HCT116 (cell line): Measurements from ENCODE around the gene USP26. TPM values are rescaled to one million over a fixed set of nuclear protein-coding genes. Genes with fewer than 3 reads are reported as not detected.

Experiments
- ATAC-seq: fragments of 200-7000 bp; cut with Tn5 transposase; 2 replicates; pipeline ENCODE4 v1.9.1; 2020; ENCODE audit warnings: mild to moderate bottlenecking, moderate library complexity
- BruUV-seq: library from RNA; stranded (reverse); fragments of 400-500 nt; replicated peaks from 2 replicates; lab custom pipeline; 2021; lab: Mats Ljungman, UMichigan
- CTCF ChIA-PET: fragments of 300-600 bp; sonication (Branson Sonifier 250); formaldehyde crosslinking; loops from one replicate; lab custom pipeline; 2021; ENCODE audit warnings: antibody characterized with exemption; lab: Charles Lee
- POLR2A ChIA-PET: fragments of 300-600, 350-600 bp; sonication (Branson Sonifier 250); formaldehyde crosslinking; loops from one replicate; lab custom pipeline; 2021; ENCODE audit warnings: antibody characterized with exemption; lab: Charles Lee
- RAD21 ChIA-PET, 2 experiments: fragments of 300-600 bp; sonication (Branson Sonifier 250); formaldehyde crosslinking; loops; one replicate each; lab custom pipeline; 2023; ENCODE audit warnings: low total read pairs in 2 of 2; ENCODE audit not compliant: uncharacterized antibody in 2 of 2, unreplicated experiment in 2 of 2, low non-redundant PET in 1 of 2; lab: Charles Lee
- DNase-seq: peaks from one replicate; pipeline ENCODE4 v3.0.0-alpha.2; 2010; ENCODE audit warnings: low read depth, low spot score
- H2AFZ ChIP-seq: fragments of 200-600 bp; shearing (Covaris generic), sonication (generic); 2 replicates; pipeline ENCODE4 v1.6.1; 2017; ENCODE audit warnings: low read depth, mixed run types, mixed read lengths, antibody characterized with exemption, low read length; ENCODE audit not compliant: poor library complexity, severe bottlenecking
- H3K27ac ChIP-seq: 2 replicates; pipeline ENCODE4 v1.5.1; 2012; ENCODE audit warnings: low read depth, low read length
- H3K27me3 ChIP-seq: fragments of 200-600 bp; sonication (generic); 2 replicates; pipeline ENCODE4 v1.6.1; 2016; ENCODE audit warnings: mixed run types, low read length, mixed read lengths; ENCODE audit not compliant: insufficient read depth
- H3K36me3 ChIP-seq, 2 experiments: fragments of 200-500 bp in 1 of 2; fragments of 200-600 bp in 1 of 2; sonication (Bioruptor generic) in 1 of 2; sonication (generic) in 1 of 2; 2 replicates each; pipeline versions ENCODE4 v1.5.1 to v1.6.1; 2014 to 2016; ENCODE audit warnings: low read length in 2 of 2, inconsistent platforms in 1 of 2, mixed read lengths in 1 of 2, mixed run types in 1 of 2; ENCODE audit not compliant: insufficient read depth in 2 of 2, control insufficient read depth in 1 of 2
- H3K4me1 ChIP-seq, 2 experiments: fragments of 200-600 bp in 1 of 2; sonication (generic) in 1 of 2; 2 replicates each; pipeline versions ENCODE4 v1.5.1 to v1.6.1; 2012 to 2017; ENCODE audit warnings: low read length in 2 of 2, inconsistent platforms in 1 of 2, mild to moderate bottlenecking in 1 of 2, mixed read lengths in 1 of 2, mixed run types in 1 of 2, moderate library complexity in 1 of 2; ENCODE audit not compliant: insufficient read depth in 2 of 2, control insufficient read depth in 1 of 2
- H3K4me2 ChIP-seq: fragments of 200-600 bp; sonication (generic); 2 replicates; pipeline ENCODE4 v1.6.1; 2017; ENCODE audit warnings: mixed run types, low read length, mixed read lengths
- H3K4me3 ChIP-seq, 2 experiments: fragments of 200-600 bp in 1 of 2; sonication (generic) in 1 of 2; replicated peaks in 1 of 2; 2 replicates each; pipeline ENCODE4 v1.5.1; 2011 to 2016; ENCODE audit warnings: low read length in 2 of 2, control low read depth in 1 of 2, low read depth in 1 of 2, mild to moderate bottlenecking in 1 of 2, mixed read lengths in 1 of 2, mixed run types in 1 of 2
- H3K79me2 ChIP-seq: fragments of 200-600 bp; sonication (generic); 2 replicates; pipeline ENCODE4 v1.6.1; 2017; ENCODE audit warnings: mild to moderate bottlenecking, mixed run types, low read length, moderate library complexity, mixed read lengths; ENCODE audit not compliant: insufficient read depth
- H3K9ac ChIP-seq: fragments of 200-600 bp; sonication (generic); 2 replicates; pipeline ENCODE4 v1.6.1; 2016; ENCODE audit warnings: low read length, mixed read lengths
- H3K9me2 ChIP-seq: fragments of 200-600 bp; sonication (generic), shearing (Covaris generic); 2 replicates; pipeline ENCODE4 v1.6.1; 2017; ENCODE audit warnings: mixed run types, mild to moderate bottlenecking, moderate library complexity; ENCODE audit not compliant: insufficient read depth
- H3K9me3 ChIP-seq, 2 experiments: fragments of 200-500 bp in 1 of 2; fragments of 200-600 bp in 1 of 2; sonication (Bioruptor generic) in 1 of 2; sonication (generic) in 1 of 2; 2 replicates each; pipeline ENCODE4 v1.6.1; 2014 to 2017; ENCODE audit warnings: low read length in 2 of 2, mixed read lengths in 2 of 2, inconsistent platforms in 1 of 2, low read depth in 1 of 2, mild to moderate bottlenecking in 1 of 2, mixed run types in 1 of 2, moderate library complexity in 1 of 2; ENCODE audit not compliant: control insufficient read depth in 1 of 2, insufficient read depth in 1 of 2
- H4K20me1 ChIP-seq: fragments of 200-600 bp; sonication (generic), shearing (Covaris generic); 2 replicates; pipeline ENCODE4 v1.6.1; 2017; ENCODE audit warnings: mixed run types, mild to moderate bottlenecking, moderate library complexity; ENCODE audit not compliant: insufficient read depth
- CBX3 ChIP-seq: IDR thresholded peaks from 2 replicates; pipeline ENCODE4 v1.6.1; 2012; ENCODE audit warnings: low read depth
- CTCF ChIP-seq, 3 experiments: fragments of 200-600 bp in 1 of 3; sonication (generic) in 1 of 3; IDR thresholded peaks in 2 of 3; conservative IDR thresholded peaks in 1 of 3; 2 replicates each; pipeline ENCODE4 v1.5.1; 2012 to 2017; ENCODE audit warnings: low read depth in 2 of 3, low read length in 2 of 3, antibody characterized with exemption in 1 of 3, borderline replicate concordance in 1 of 3, control low read depth in 1 of 3, mild to moderate bottlenecking in 1 of 3, mixed read lengths in 1 of 3, mixed run types in 1 of 3, moderate library complexity in 1 of 3; ENCODE audit not compliant: insufficient read depth in 1 of 3
- FOSL1 ChIP-seq: IDR thresholded peaks from 2 replicates; pipeline ENCODE4 v1.6.1; 2012; ENCODE audit warnings: low read depth
- JUND ChIP-seq: IDR thresholded peaks from 2 replicates; pipeline ENCODE4 v1.6.1; 2012
- POLR2A ChIP-seq: IDR thresholded peaks from 2 replicates; pipeline ENCODE4 v1.7.0; 2011; ENCODE audit warnings: borderline replicate concordance; ENCODE audit not compliant: insufficient read depth, insufficient read length; ENCODE audit errors: extremely low read depth
- POLR2AphosphoS5 ChIP-seq: IDR thresholded peaks from 2 replicates; pipeline ENCODE4 v1.6.1; 2011; ENCODE audit warnings: mild to moderate bottlenecking, low read depth, low read length, moderate library complexity
- RAD21 ChIP-seq: IDR thresholded peaks from 2 replicates; pipeline ENCODE4 v1.6.1; 2012; ENCODE audit warnings: low read depth, mild to moderate bottlenecking
- SP1 ChIP-seq: IDR thresholded peaks from 2 replicates; pipeline ENCODE4 v1.6.1; 2012; ENCODE audit warnings: low read depth
- ZFX ChIP-seq: fragments of 450-650 bp; IDR thresholded peaks from 2 replicates; pipeline ENCODE4 v1.6.1; 2017
- intact Hi-C: fragments of 100-400 bp; cut with micrococcal nuclease; formaldehyde crosslinking; loops from 2 replicates; pipeline ENCODE4 v1.10.0; 2022
- total RNA-seq: library from RNA; stranded (reverse); gene quantifications from one replicate; pipeline ENCODE4 v1.2.1, GENCODE V29; 2021; ENCODE audit not compliant: unreplicated experiment
- TF ChIP-seq, protein P1 (sequence below): IDR thresholded peaks from 2 replicates; pipeline ENCODE4 v1.6.1; 2012
- TF ChIP-seq, protein P2 (sequence below): IDR thresholded peaks from 2 replicates; pipeline ENCODE4 v1.6.1; 2012
- TF ChIP-seq, protein P3 (sequence below): IDR thresholded peaks from 2 replicates; pipeline ENCODE4 v1.6.1; 2012; ENCODE audit warnings: low read depth

USP26 gene
- total RNA-seq, 1 experiment from 2014 or later = not detected

- TF ChIP-seq, protein P1, sequence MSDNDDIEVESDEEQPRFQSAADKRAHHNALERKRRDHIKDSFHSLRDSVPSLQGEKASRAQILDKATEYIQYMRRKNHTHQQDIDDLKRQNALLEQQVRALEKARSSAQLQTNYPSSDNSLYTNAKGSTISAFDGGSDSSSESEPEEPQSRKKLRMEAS = no peak
- TF ChIP-seq POLR2A (no peak), ZFX (no peak)
Measured at GRCh38 chrX:133018229-133018628, 78.7 kb downstream of the USP26 start (continued).

GRCh38 chrX:133007458-133007857 lies 89.5 kb downstream of the USP26 start:
- H3K4me1 ChIP-seq = no peaks in the 10 kb centered on the region
- ChIA-PET CTCF (no interaction called here), RAD21 (no interaction called here), POLR2A (no interaction called here)
- BruUV-seq = no TSS peak
- H3K79me2 ChIP-seq = no peaks in the 10 kb centered on the region
- H2AFZ ChIP-seq = no peak overlapping the region
- no peak overlapping the region for H3K4me2 ChIP-seq
- no peaks in the 10 kb centered on the region for H4K20me1 ChIP-seq
- no peak overlapping the region for H3K27ac ChIP-seq
- intact Hi-C loops = no loop called here
- H3K4me3 ChIP-seq = no peak overlapping the region
- ATAC-seq (no peak), DNase-seq (no peak)
- no peak for TF ChIP-seq CBX3
- TF ChIP-seq POLR2AphosphoS5 = no peak
- TF ChIP-seq, protein P2, sequence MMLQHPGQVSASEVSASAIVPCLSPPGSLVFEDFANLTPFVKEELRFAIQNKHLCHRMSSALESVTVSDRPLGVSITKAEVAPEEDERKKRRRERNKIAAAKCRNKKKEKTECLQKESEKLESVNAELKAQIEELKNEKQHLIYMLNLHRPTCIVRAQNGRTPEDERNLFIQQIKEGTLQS = no peak
- no peak for TF ChIP-seq ZFX
- no peak overlapping the region for H3K9ac ChIP-seq
- H3K27me3 ChIP-seq = no peaks in the 10 kb centered on the region
- no peaks in the 10 kb centered on the region for H3K9me2 ChIP-seq
- no peaks in the 10 kb centered on the region for H3K36me3 ChIP-seq
- H3K9me3 ChIP-seq = no peaks in the 10 kb centered on the region

DNA sequence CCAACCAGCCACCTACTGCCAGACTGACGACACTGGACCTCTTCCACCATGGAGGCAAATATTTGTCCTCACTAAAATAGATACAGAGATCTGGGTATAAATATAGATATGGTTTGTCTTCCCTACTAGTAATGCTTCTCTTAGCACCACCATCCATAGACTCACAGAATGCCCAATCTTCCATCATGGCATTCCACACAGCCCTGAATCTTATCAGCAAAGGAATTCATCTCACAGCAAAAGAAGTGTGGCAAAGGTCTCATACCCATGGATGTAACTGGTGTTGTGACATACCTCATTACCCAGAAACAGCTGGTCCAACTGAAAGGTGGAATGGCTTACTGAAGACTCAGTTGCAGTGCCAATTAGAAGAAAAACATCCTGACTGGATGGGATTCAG lies 91.3 kb downstream of the USP26 start:
- H3K9me2 ChIP-seq = no peaks in the 10 kb centered on the region
- DNase-seq (no peak), ATAC-seq (no peak)
- TF ChIP-seq, protein P3, sequence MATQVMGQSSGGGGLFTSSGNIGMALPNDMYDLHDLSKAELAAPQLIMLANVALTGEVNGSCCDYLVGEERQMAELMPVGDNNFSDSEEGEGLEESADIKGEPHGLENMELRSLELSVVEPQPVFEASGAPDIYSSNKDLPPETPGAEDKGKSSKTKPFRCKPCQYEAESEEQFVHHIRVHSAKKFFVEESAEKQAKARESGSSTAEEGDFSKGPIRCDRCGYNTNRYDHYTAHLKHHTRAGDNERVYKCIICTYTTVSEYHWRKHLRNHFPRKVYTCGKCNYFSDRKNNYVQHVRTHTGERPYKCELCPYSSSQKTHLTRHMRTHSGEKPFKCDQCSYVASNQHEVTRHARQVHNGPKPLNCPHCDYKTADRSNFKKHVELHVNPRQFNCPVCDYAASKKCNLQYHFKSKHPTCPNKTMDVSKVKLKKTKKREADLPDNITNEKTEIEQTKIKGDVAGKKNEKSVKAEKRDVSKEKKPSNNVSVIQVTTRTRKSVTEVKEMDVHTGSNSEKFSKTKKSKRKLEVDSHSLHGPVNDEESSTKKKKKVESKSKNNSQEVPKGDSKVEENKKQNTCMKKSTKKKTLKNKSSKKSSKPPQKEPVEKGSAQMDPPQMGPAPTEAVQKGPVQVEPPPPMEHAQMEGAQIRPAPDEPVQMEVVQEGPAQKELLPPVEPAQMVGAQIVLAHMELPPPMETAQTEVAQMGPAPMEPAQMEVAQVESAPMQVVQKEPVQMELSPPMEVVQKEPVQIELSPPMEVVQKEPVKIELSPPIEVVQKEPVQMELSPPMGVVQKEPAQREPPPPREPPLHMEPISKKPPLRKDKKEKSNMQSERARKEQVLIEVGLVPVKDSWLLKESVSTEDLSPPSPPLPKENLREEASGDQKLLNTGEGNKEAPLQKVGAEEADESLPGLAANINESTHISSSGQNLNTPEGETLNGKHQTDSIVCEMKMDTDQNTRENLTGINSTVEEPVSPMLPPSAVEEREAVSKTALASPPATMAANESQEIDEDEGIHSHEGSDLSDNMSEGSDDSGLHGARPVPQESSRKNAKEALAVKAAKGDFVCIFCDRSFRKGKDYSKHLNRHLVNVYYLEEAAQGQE = no peak
- TF ChIP-seq FOSL1 (no peak), RAD21 (no peak), CTCF (IDR thresholded peaks at IDR 0.05 in 2 of 3, conservative IDR thresholded peaks at IDR 0.05 in 1 of 3; ENCODE audit: borderline replicate concordance in 1 of 3, insufficient read depth in 1 of 3, low read depth in 2 of 3, low read length in 2 of 3) (no peak), JUND (no peak), SP1 (no peak), POLR2A (no peak), CBX3 (no peak)
- RAD21 ChIA-PET = interaction anchor here in 1 of 2 experiments (1.2 kb wide), 1 partner anchor 167 kb away, joined by 3 read pairs; no protein-coding TSS in a partner anchor
- H2AFZ ChIP-seq = no peak overlapping the region
- no peak overlapping the region for H3K9ac ChIP-seq
- H3K27me3 ChIP-seq = no peaks in the 10 kb centered on the region
- no peak overlapping the region for H3K27ac ChIP-seq
- H3K4me2 ChIP-seq = no peak overlapping the region
- H3K79me2 ChIP-seq = no peaks in the 10 kb centered on the region
- no peaks in the 10 kb centered on the region for H3K9me3 ChIP-seq
- POLR2A ChIA-PET = no interaction called here
- BruUV-seq = no TSS peak
- no peaks in the 10 kb centered on the region for H3K4me1 ChIP-seq
- H3K36me3 ChIP-seq = no peaks in the 10 kb centered on the region
- intact Hi-C loops = no loop called here
- no peaks in the 10 kb centered on the region for H4K20me1 ChIP-seq
- CTCF ChIA-PET = interaction anchor here (1.0 to 1.7 kb wide), 4 partner anchors 16 to 665 kb away, joined by 3 to 5 read pairs (median 4); no protein-coding TSS in a partner anchor
- H3K4me3 ChIP-seq = no peak overlapping the region
